Naive thymus-derived CD4-positive, alpha-beta T cell (primary cell): ENCODE data around the gene TM4SF20. TPM values are rescaled to one million over a fixed set of nuclear protein-coding genes. Genes with fewer than 3 reads are reported as not detected.
"Not testable (repeated sequence)": the region's sequence is repeated elsewhere in the genome, so short reads cannot be mapped to it uniquely, and the experiment has no call there.

Experiments
- ATAC-seq: fragments of 150-1000 bp; cut with Tn5 transposase; 2 replicates; pipeline ENCODE4 v1.10.0; 2021; ENCODE audit warnings: mild to moderate bottlenecking, moderate library complexity
- CTCF ChIA-PET: fragments of 350-600 bp; sonication (Branson Sonifier 250); formaldehyde crosslinking; loops from one replicate; lab custom pipeline; 2021; ENCODE audit warnings: antibody characterized with exemption; lab: Charles Lee
- POLR2A ChIA-PET: fragments of 350-600 bp; sonication (Branson Sonifier 250); formaldehyde crosslinking; loops from one replicate; lab custom pipeline; 2021; ENCODE audit warnings: antibody characterized with exemption, inconsistent platforms; lab: Charles Lee
- DNase-seq, 9 donors: peaks; one replicate each; pipeline versions ENCODE4 v3.0.0 to v3.0.0-alpha.2; 2020 to 2022; ENCODE audit warnings: mixed read lengths in 1 of 9
- H3K27ac ChIP-seq: one replicate; pipeline ENCODE4 v1.7.0; 2013; ENCODE audit warnings: mild to moderate bottlenecking, low read depth, low read length, moderate library complexity
- H3K27me3 ChIP-seq, 2 donors: one replicate each; pipeline ENCODE4 v1.7.0; 2013; ENCODE audit warnings: low read length in 2 of 2, mild to moderate bottlenecking in 2 of 2, moderate library complexity in 2 of 2; ENCODE audit not compliant: control insufficient read depth in 2 of 2, insufficient read depth in 2 of 2
- H3K36me3 ChIP-seq, 3 experiments: 1 replicate in 2 of 3; 2 replicates in 1 of 3; pipeline ENCODE4 v1.7.0; 2013; ENCODE audit warnings: low read length in 3 of 3, mild to moderate bottlenecking in 3 of 3, moderate library complexity in 1 of 3; ENCODE audit not compliant: insufficient read depth in 3 of 3, control insufficient read depth in 2 of 3
- H3K4me1 ChIP-seq, 2 donors: one replicate each; pipeline ENCODE4 v1.7.0; 2013; ENCODE audit warnings: low read length in 2 of 2, mild to moderate bottlenecking in 2 of 2, moderate library complexity in 1 of 2; ENCODE audit not compliant: control insufficient read depth in 2 of 2, insufficient read depth in 2 of 2
- H3K4me3 ChIP-seq: 2 replicates; pipeline ENCODE4 v1.7.0; 2013; ENCODE audit warnings: mild to moderate bottlenecking, low read length
- H3K9me3 ChIP-seq, 3 experiments: 1 replicate in 2 of 3; 2 replicates in 1 of 3; pipeline ENCODE4 v1.7.0; 2013; ENCODE audit warnings: low read length in 3 of 3; ENCODE audit not compliant: control insufficient read depth in 2 of 3
- H3K27ac Mint-ChIP-seq, 9 donors: one replicate each; pipeline ENCODE4 v1.8.0; 2020 to 2022; ENCODE audit warnings: mixed read lengths in 9 of 9, mild to moderate bottlenecking in 8 of 9, moderate library complexity in 5 of 9, inconsistent platforms in 2 of 9
- H3K27me3 Mint-ChIP-seq, 5 donors: one replicate each; pipeline ENCODE4 v1.8.0; 2021 to 2022; ENCODE audit warnings: mixed read lengths in 5 of 5, mild to moderate bottlenecking in 1 of 5
- H3K36me3 Mint-ChIP-seq, 5 donors: one replicate each; pipeline ENCODE4 v1.8.0; 2020 to 2022; ENCODE audit warnings: mixed read lengths in 5 of 5, mild to moderate bottlenecking in 3 of 5, inconsistent platforms in 1 of 5
- H3K4me1 Mint-ChIP-seq, 7 donors: one replicate each; pipeline ENCODE4 v1.8.0; 2020 to 2022; ENCODE audit warnings: mixed read lengths in 7 of 7, mild to moderate bottlenecking in 3 of 7, inconsistent platforms in 1 of 7
- H3K4me3 Mint-ChIP-seq, 10 donors: one replicate each; pipeline ENCODE4 v1.8.0; 2020 to 2022; ENCODE audit warnings: mild to moderate bottlenecking in 10 of 10, mixed read lengths in 10 of 10, moderate library complexity in 6 of 10, inconsistent platforms in 2 of 10
- H3K9me3 Mint-ChIP-seq, 11 donors: one replicate each; pipeline ENCODE4 v1.8.0; 2020 to 2022; ENCODE audit warnings: mixed read lengths in 11 of 11, mild to moderate bottlenecking in 4 of 11, inconsistent platforms in 1 of 11, moderate library complexity in 1 of 11
- intact Hi-C, 2 donors: fragments of 100-400 bp; cut with micrococcal nuclease; formaldehyde crosslinking; loops; one replicate each; pipeline ENCODE4 v1.15.1; 2023
- polyA plus RNA-seq, 2 donors: library from polyadenylated mRNA; unstranded; fragments of 300-500 nt; fragmentation: Illumina TruSeq; gene quantifications; one replicate each; pipeline ENCODE4 v1.2.3, GENCODE V29; 2021
- total RNA-seq, 6 experiments: library from RNA in 5 of 6; stranded (reverse) in 5 of 6; gene quantifications; 1 replicate in 5 of 6; 2 replicates in 1 of 6; pipeline ENCODE4 v1.2.3 and lab custom pipeline; 2021 to 2026

TM4SF20 gene
- total and polyA plus RNA-seq, 7 experiments from 2014 or later: 0.09 TPM; not detected in 6

- ATAC-seq (no peak), DNase-seq (no peak)
- H3K27me3 ChIP-seq: no peaks in the 10 kb centered on the region
- Mint-ChIP-seq H3K4me1 (no peaks in the 10 kb centered on the region), H3K27ac (no peak overlapping the region), H3K27me3 (peaks cover 0 to 3% (median 0%) of the 10 kb centered on the region in 5 donors), H3K4me3 (no peak overlapping the region), H3K36me3 (no peaks in the 10 kb centered on the region), H3K9me3 (peaks cover 0 to 2% (median 0%) of the 10 kb centered on the region in 11 donors)
- no peaks in the 10 kb centered on the region for H3K36me3 ChIP-seq
- intact Hi-C loops: no loop called here
- ChIA-PET POLR2A (no interaction called here), CTCF (interaction anchor here (0.7 kb wide), 1 partner anchor 16 kb away, joined by 3 read pairs; no protein-coding TSS in a partner anchor)
- H3K9me3 ChIP-seq: no peaks in the 10 kb centered on the region
- H3K4me1 ChIP-seq: no peaks in the 10 kb centered on the region
- no peak overlapping the region for H3K4me3 ChIP-seq
- no peak overlapping the region for H3K27ac ChIP-seq
Observed at GRCh38 chr2:227389661-227390060, 10.6 kb upstream of the TM4SF20 start.

- Histone ChIP-seq H3K27ac (no peak overlapping the region), H3K4me3 (no peak overlapping the region), H3K4me1 (no peaks in the 10 kb centered on the region), H3K36me3 (no peaks in the 10 kb centered on the region), H3K27me3 (no peaks in the 10 kb centered on the region), H3K9me3 (no peaks in the 10 kb centered on the region)
- CTCF ChIA-PET: no interaction called here
- Mint-ChIP-seq H3K27ac (no peak overlapping the region), H3K27me3 (peaks cover 0 to 3% (median 0%) of the 10 kb centered on the region in 5 donors), H3K4me3 (no peak overlapping the region), H3K4me1 (no peaks in the 10 kb centered on the region), H3K36me3 (no peaks in the 10 kb centered on the region), H3K9me3 (peaks cover 0 to 2% (median 0%) of the 10 kb centered on the region in 11 donors)
- POLR2A ChIA-PET: no interaction called here
- intact Hi-C loops: no loop called here
- no peak for DNase-seq
- no peak for ATAC-seq
Observed at GRCh38 chr2:227389231-227389630, 10.1 kb upstream of the TM4SF20 start.

GRCh38 chr2:227388537-227389011 lies 9.5 kb upstream of the TM4SF20 start:
- ChIA-PET CTCF (no interaction called here), POLR2A (no interaction called here)
- Mint-ChIP-seq H3K27me3 (peaks cover 0 to 3% (median 0%) of the 10 kb centered on the region in 5 donors), H3K9me3 (peaks cover 0 to 2% (median 0%) of the 10 kb centered on the region in 11 donors), H3K36me3 (no peaks in the 10 kb centered on the region), H3K4me3 (no peak overlapping the region), H3K27ac (no peak overlapping the region), H3K4me1 (no peaks in the 10 kb centered on the region)
- no peaks in the 10 kb centered on the region for H3K4me1 ChIP-seq
- intact Hi-C loops: no loop called here
- H3K27ac ChIP-seq: no peak overlapping the region
- H3K4me3 ChIP-seq: no peak overlapping the region
- no peaks in the 10 kb centered on the region for H3K9me3 ChIP-seq
- ATAC-seq (no peak), DNase-seq (no peak)
- no peaks in the 10 kb centered on the region for H3K36me3 ChIP-seq
- no peaks in the 10 kb centered on the region for H3K27me3 ChIP-seq

GRCh38 chr2:227387583-227387982 lies 8.5 kb upstream of the TM4SF20 start, which contains the start of gene SCYGR1:
Gene SCYGR1 (minus strand): TSS chr2:227387949. CDS start chr2:227387949, 0 bp downstream.
- H3K4me3 ChIP-seq, CTCF ChIA-PET, H3K27ac ChIP-seq, DNase-seq, POLR2A ChIA-PET, H3K4me1 Mint-ChIP-seq, intact Hi-C loops, H3K9me3 ChIP-seq, H3K36me3 Mint-ChIP-seq, H3K36me3 ChIP-seq, ATAC-seq, H3K4me1 ChIP-seq, H3K4me3 Mint-ChIP-seq, H3K9me3 Mint-ChIP-seq, H3K27me3 Mint-ChIP-seq, H3K27me3 ChIP-seq: not testable (repeated sequence)
- peak within 1 kb of the TSS in 1 of 9 donors; percentile 31 for H3K27ac Mint-ChIP-seq

GRCh38 chr2:227386630-227387029 lies 7.5 kb upstream of the TM4SF20 start:
- CTCF ChIA-PET: no interaction called here

GRCh38 chr2:227383686-227384085 lies 4.6 kb upstream of the TM4SF20 start:
- Mint-ChIP-seq H3K9me3 (peaks cover 0 to 3% (median 0%) of the 10 kb centered on the region in 11 donors), H3K4me3 (no peak overlapping the region), H3K36me3 (no peaks in the 10 kb centered on the region), H3K4me1 (peaks cover 0 to 12% (median 0%) of the 10 kb centered on the region in 7 donors), H3K27ac (peak overlapping the region in 1 of 9 donors; percentile 32), H3K27me3 (peaks cover 0 to 7% (median 0%) of the 10 kb centered on the region in 5 donors)
- no peaks in the 10 kb centered on the region for H3K27me3 ChIP-seq
- H3K36me3 ChIP-seq: no peaks in the 10 kb centered on the region
- H3K4me1 ChIP-seq: no peaks in the 10 kb centered on the region
- DNase-seq: no peak
- POLR2A ChIA-PET: no interaction called here
- intact Hi-C loops: no loop called here
- no peak overlapping the region for H3K4me3 ChIP-seq
- CTCF ChIA-PET: interaction anchor here (0.6 to 0.8 kb wide), 2 partner anchors 87 to 442 kb away, joined by 3 read pairs; no protein-coding TSS in a partner anchor
- H3K9me3 ChIP-seq: no peaks in the 10 kb centered on the region
- H3K27ac ChIP-seq: no peak overlapping the region
- ATAC-seq: no peak

More at GRCh38 chr2:227386630-227387029, 7.5 kb upstream of the TM4SF20 start:
- H3K4me1 ChIP-seq: no peaks in the 10 kb centered on the region
- no peaks in the 10 kb centered on the region for H3K27me3 ChIP-seq
- intact Hi-C loops: no loop called here
- Mint-ChIP-seq H3K9me3 (peaks cover 0 to 3% (median 0%) of the 10 kb centered on the region in 11 donors), H3K4me1 (peaks cover 0 to 10% (median 0%) of the 10 kb centered on the region in 7 donors), H3K4me3 (no peak overlapping the region), H3K36me3 (no peaks in the 10 kb centered on the region), H3K27ac (no peak overlapping the region), H3K27me3 (peaks cover 0 to 3% (median 0%) of the 10 kb centered on the region in 5 donors)
- ATAC-seq (no peak), DNase-seq (no peak)
- no peak overlapping the region for H3K4me3 ChIP-seq
- H3K27ac ChIP-seq: no peak overlapping the region
- no peaks in the 10 kb centered on the region for H3K36me3 ChIP-seq
- POLR2A ChIA-PET: no interaction called here
- no peaks in the 10 kb centered on the region for H3K9me3 ChIP-seq

- ATAC-seq, CTCF ChIA-PET, H3K9me3 Mint-ChIP-seq, H3K4me3 Mint-ChIP-seq, DNase-seq, H3K4me1 ChIP-seq, H3K4me3 ChIP-seq, H3K9me3 ChIP-seq, H3K36me3 Mint-ChIP-seq, H3K36me3 ChIP-seq, POLR2A ChIA-PET, H3K27ac ChIP-seq, intact Hi-C loops, H3K27ac Mint-ChIP-seq, H3K27me3 ChIP-seq: not testable (repeated sequence)
- Mint-ChIP-seq H3K27me3 (peaks cover 0 to 15% (median 0%) of the 10 kb centered on the region in 5 donors), H3K4me1 (peaks cover 0 to 12% (median 3%) of the 10 kb centered on the region in 7 donors)
Observed at GRCh38 chr2:227382241-227382835, 3.2 kb upstream of the TM4SF20 start.
